NCI-H1417 (cell line): ENCODE results near the gene CAPZB.
"Not testable (repeated sequence)": the region's sequence is repeated elsewhere in the genome, so short reads cannot be mapped to it uniquely, and the experiment has no call there.

Experiments
- DNase-seq, 3 experiments: peaks; one replicate each; lab custom pipeline; 2025; lab: John Stamatoyannopoulos, UW

CAPZB gene

DNA sequence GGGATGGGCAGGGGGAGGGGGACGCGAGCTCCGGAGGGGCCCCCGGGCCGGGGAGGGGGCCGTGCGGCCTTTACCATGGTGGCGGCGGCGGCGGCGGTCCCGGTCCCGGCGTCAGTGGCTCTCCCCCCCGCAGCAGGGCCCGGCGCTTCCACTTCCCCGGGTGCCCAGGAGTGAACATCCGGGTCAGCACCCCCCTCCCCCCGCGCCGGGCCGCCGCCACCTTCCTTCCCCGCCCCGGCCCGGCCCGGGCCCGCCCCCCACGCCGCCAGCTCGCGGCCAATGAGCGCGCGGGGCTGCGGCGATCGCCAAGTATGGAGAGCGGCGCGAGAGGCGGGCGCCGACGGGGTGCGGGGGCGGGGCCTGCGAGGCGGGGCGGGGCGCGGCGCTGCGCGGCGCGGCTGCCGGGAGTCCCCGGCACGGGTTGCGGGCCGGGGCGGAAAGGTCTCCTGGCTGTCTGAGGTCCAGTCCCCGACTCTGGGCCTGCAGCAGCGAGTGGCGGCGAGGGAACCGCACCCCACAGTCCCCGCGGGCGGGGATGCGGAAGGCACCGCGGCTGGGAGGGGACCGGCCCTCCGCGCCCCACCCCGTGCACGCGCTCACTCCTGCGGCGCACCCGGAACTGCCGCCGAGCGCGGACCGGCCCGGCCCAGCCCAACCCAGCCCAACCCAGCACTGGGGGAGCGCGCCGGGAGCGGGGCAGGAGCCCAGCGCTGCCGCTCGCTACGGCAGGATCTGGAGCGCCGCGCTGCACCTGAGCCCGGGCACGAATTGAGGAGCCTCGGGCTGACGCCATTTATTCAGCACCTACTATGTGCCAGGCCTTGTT, at the start of gene CAPZB:
Gene CAPZB, minus strand, starts transcription at position 178 of the 826 bp plus-strand sequence. Its CDS starts 101 bp downstream, at position 77.
- peak; percentile 90 to 95 (median 91) for DNase-seq

DNA sequence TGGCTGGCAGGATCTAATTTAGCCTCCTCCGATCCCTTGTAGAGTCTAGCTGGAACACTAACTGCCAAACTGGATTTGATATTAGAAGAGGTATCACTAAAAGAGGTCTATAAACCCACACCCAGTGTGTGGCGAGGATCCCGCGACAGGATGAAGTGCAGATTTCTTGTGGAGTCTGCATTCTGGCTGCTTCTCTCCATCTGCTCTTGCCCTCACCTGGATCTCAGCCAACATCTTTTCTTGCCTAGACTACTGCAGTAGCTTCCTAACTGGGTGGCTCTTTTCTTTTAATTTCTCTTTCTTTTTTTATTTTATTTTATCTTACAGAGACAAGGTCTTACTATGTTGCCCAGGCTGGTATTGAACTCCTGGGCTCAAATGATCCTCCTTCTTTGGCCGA, 48.9 kb upstream of the CAPZB start:
- no peak for DNase-seq

DNA sequence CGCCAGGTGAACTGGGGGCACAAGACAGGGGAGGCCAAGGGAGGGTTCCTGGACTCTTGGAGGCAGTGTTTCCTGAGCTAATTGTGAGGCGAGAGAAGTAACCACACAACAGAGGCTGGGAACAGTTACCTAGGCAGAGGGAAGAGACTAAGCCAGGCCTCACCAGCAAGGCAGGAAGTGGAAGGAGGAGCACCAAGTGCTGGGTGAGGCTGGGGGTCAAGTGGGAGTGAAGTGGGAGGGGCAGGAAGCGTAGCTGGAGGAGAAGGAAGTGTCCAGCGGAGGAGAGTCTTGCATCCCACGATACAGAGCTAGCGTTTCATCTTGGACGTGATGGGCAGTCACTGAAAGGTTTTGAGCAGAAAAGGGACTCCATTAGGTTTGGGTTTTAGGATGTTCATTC, 48.3 kb upstream of the CAPZB start:
- no peak for DNase-seq

DNA sequence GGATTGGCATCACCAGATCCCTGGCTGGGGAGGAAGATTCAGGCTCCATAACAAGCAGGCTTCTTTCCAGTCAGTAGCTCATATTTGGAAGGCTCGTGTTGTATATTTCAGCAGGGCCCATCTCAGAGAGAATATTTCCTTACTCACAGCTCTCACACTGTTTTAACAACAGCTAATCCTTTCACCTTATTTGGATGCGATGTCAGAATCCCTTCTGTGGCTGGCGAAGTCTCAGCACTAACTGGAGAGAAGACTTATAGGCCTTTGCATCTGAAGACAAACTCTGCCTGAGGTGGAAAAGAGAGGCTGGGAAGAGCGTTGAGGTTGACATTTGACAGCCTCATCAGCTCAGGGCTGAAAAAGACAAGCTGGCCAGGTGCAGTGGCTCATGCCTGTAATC, 47.2 kb upstream of the CAPZB start:
- no peak for DNase-seq

DNA sequence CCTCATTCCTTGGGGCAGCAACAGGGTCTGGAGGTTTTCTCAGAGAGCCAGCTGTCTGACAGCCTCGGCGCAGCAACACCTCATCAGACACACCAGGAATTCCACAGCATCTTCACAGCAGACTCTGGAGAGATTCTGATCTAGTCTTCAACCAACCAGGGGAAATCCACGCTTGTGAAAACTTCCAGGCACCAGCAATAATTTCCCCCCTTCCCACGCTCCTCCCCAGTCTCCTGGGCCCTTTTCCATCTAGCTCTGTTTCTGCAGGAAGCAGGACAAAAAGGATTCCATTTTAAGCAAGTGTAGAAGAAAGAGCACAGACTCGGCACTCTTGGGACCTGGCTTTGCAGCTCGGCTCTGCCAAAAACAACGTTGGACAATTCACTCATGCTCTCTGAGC, 44.3 kb upstream of the CAPZB start:
- no peak for DNase-seq

DNA sequence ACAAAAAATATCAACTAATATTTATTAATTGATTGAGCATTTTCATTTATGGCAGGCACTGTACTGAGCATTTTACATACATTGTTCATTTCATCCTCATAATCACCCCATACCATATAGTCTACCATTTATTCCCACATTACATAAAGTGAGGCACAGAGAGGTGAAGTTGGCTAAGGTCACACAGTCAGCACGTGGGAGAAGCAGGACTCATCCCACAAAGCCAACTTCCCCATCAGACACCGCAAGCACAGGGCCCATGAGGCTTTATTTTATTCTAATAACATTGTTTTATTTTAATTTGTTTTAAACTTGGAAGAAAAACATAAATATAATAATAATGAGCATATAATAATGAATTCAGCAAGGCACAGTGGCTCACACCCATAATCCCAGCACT, 43.1 kb upstream of the CAPZB start:
- no peak for DNase-seq

DNA sequence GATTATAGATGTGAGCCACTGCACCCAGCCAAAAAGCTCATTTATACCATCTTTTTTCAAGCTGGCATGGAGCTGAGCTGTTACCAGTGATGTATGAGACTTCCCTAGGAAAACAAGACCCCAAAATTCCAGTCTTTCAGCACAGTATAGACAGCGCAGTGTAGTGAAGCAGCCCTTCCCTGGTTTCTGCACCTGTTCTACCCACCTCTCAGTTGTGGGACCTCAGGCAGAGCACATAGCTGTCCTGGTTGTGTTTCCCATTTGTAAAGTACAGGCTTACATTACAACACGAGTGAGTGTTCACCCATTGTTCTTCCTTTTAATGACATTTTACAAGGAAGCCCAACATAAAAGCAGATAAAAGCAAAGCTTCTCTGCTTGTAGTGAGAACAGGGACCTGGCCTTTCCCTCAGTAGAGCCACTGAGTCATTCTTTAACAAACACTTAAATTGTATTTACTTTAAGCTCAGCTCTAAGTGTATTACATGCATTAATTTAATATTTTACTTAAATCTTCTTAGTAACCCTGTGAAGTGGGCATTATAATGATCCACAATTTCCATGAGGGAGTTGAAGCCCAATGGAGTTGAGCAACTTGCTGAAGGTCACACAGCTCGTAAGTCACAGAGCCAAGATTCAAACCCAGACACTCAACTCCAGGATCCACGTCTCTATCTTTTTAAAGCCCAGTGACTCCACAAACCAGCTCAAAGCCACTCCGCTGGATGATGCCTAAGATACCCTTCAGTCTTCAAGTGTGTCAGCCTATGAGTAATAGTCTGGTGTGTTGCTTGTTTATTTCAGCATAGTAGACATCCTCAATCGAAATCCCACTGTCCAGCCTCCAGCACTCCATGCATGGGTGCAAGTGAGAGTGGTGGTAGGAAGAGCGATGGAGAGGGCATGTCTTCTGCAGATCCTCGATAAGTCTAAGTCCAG, 40.5 kb upstream of the CAPZB start:
- no peak for DNase-seq

DNA sequence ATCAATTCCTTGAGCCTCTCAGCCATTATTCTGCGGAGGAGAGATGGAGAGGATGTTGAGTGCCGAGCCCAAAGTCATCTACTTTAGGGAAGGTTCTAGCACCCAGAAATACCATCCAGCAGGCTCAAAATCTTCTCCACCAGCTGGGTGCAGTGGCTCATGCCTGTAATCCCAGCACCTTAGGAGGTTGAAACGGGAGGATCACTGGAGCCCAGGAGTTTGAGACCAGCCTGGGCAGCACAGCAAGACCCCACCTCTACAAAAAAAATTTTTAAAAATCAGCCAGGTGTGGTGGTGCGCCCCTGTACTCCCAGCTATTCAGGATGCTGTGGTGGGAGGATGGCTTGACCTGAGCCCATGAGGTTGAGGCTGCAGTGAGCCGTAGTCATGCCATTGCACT, 39.5 kb upstream of the CAPZB start:
- no peak for DNase-seq

- DNase-seq = not testable (repeated sequence)
Observed at GRCh38 chr1:19522570-19522969, 37.2 kb upstream of the CAPZB start.

DNA sequence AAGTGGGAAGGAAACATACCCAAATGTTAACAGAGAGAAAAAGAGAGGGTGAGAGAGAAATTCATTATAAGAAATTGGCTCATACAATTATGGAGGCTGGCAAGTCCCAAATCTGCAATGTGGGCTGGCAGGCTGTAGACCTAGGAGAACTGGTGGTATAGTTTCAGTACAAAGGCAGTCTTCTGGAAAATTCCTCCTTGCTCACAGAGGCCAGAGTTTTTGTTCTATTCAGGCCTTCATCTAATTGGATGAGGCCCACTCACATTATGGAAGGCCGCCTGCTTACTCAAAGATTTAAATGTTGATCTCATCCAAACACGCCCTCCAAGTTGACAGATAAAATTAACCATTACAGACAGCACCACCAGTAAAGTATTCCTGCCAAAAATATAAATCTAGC, 36.1 kb upstream of the CAPZB start:
- no peak for DNase-seq

- DNase-seq = no peak
Observed at GRCh38 chr1:19517017-19517416, 31.7 kb upstream of the CAPZB start.

GRCh38 chr1:19515201-19515600, 29.9 kb upstream of the CAPZB start:
- DNase-seq = no peak

DNA sequence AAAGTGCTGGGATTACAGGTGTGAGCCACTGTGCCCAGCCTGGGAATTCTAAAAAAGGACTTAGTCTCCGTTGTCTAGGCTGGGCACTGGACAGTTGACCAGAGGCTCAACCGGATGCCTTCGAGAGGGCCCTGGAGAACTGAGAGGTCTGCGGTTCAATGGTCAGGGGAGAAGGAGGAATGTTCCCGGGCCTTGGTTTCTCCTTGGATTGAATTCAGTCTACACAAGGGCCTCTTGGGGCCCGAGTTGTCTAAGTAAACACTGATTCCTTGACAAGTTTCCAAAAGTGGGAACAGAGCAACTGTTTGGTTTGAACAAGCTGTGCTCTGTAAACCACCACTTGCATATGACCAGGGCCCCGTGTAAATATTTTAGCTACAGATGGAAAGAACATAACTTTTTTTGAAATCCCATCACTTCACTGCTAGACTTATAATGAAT, 29.1 kb upstream of the CAPZB start:
- DNase-seq = no peak

DNA sequence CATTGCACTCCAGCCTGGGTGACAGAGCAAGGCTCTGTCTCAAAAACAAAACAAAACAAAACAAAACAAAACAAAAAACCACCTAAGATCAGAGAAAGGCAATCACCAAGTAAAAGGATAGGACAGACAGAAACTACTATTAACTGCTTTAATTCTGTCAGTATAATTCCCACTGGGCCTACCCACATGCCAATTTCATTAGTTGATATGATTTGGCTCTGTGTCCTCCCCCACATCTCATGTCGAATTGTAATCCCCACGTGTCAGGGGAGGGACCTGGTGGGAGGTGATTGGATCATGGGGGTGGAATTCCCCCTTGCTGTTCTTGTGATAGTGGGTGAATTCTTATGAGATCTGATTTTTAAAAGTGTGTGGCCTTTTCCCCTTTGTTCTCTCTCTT, 27.2 kb upstream of the CAPZB start:
- no peak for DNase-seq

GRCh38 chr1:19511116-19511515, 25.8 kb upstream of the CAPZB start:
- no peak for DNase-seq

DNA sequence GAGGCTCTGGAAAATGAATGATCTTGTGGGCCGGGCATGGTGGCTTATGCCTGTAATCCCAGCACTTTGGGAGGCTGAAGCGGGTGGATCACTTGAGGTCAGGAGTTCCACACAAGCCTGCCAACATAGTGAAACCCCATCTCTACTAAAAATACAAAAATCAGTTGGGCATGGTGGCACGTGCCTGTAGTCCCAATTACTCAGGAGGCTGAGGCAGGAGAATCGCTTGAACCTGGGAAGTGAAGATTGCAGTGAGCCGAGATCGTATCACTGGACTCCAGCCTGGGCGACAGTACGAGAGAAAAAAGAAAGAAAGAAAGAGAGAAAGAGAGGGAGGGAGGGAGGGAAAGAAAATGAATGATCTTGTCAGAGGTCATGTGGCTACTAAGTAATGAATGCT, 24.3 kb upstream of the CAPZB start:
- DNase-seq = not testable (repeated sequence)

DNA sequence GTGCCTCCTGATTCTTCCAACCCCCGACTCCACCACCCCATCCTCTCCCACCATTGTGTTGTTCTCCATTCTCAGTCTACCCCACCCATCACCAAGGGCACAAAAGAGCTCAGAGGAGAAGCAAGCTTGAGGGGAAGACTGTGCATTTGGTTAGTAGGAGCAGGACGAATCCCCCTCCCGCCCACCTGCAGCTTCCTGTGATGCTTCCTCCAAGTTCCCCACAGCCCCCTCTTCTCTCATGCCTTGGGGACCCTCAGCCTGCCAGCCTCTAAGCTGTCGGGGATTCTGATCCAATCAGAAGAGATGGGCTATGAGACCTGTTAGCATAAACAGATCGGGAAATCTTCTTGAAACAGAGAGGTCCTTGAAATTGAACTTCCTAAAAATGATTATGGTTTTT, 22.2 kb upstream of the CAPZB start:
- no peak for DNase-seq

- DNase-seq = no peak
Observed at GRCh38 chr1:19505693-19506457, 20.5 kb upstream of the CAPZB start.

GRCh38 chr1:19504796-19505692, 19.7 kb upstream of the CAPZB start:
- DNase-seq = peak in 1 of 3 experiments; percentile 7

DNA sequence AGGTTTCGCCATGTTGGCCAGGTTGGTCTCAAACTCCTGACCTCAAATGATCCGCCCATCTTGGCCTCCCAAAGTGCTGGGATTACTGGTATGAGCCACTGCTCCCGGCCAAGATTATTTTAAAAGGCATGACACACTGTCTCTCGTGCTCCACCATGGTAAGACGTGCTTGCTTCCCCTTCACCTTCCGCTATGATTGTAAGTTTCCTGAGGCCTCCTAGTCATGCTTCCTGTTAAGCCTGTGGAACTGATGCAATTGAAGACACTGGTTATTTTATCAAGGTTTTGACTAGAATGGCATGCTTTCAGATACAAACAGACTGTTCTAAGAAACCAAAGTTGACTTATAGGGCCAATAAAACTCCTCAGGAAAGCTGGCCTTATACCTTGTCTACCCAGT, 16.9 kb upstream of the CAPZB start:
- not testable (repeated sequence) for DNase-seq

- not testable (repeated sequence) for DNase-seq
Observed at GRCh38 chr1:19499887-19500286, 14.5 kb upstream of the CAPZB start.
